ENCODE measurements around the gene SALL2. TPM values are rescaled to one million over a fixed set of nuclear protein-coding genes. Genes with fewer than 3 reads are reported as not detected.
A peak's percentile ranks its signal among the peaks of the same experiment; 100 is the strongest.
"Not testable (repeated sequence)": the region's sequence is repeated elsewhere in the genome, so short reads cannot be mapped to it uniquely, and the experiment has no call there.

Gene SALL2
- polyA plus RNA-seq = 1 to 10 TPM in 1 of 2 donors, under 1 TPM in 1; 0.98 to 1.8 TPM

DNA sequence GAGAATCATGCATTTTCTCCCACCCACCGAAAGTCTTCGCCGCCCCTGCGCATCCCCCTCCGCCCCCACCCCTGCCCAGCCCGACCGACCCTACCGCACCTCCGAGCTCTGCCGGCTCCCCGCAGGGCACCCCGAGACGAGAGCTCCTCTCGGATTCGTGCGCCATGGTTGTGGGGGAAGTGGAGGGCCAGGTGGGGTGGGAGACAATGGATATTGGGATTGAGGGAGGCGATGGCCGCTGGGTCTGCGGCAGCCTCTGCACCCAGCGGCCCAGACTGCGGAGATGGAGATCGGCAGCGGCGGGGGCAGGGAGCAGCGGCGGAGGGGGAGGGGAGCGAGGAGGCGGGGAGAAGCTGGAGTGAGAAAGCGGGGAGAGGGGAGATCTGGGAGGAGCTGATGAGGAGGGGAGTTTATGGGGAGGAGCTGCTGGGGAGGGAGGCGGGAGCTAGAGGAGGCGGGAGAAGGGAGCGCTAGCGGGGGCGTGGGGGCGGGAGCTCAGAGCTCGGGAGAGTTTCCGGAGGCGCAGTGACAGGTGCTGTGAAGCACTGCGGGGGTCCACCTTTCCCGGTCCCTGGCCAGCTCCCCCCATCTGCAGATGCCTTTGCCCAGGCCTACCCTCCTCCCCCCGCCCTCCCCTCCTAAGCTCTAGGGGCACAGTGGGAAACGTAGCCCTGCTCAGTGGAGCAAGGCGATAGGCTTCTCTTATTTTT, at the start of gene SALL2:
SALL2 (minus strand) TSS at position 385 of the 710 bp plus-strand sequence; CDS start at position 166, 219 bp downstream.
- WGBS, 2 donors = 1% methylated on average over 33 to 42 of the region's 43 CpGs
- Histone ChIP-seq H3K27ac (ENCODE audit: low read depth in 2 of 2, low read length in 1 of 2) (peak within 1 kb of the TSS in 1 of 2 donors; percentile 43), H3K9me3 (ENCODE audit: control insufficient read depth in 2 of 2, insufficient read depth in 1 of 2, low read depth in 1 of 2, low read length in 1 of 2) (no peaks in the 10 kb centered on the region), H3K4me3 (ENCODE audit: low read depth in 1 of 2, low read length in 2 of 2) (peak within 1 kb of the TSS; percentile 56 to 58), H3K4me1 (ENCODE audit: control insufficient read depth in 2 of 2, insufficient read depth in 2 of 2, low read length in 1 of 2) (no peaks in the 10 kb centered on the region), H3K27me3 (ENCODE audit: control insufficient read depth in 1 of 2, insufficient read depth in 2 of 2, low read length in 2 of 2) (no peaks in the 10 kb centered on the region), H3K36me3 (ENCODE audit: control insufficient read depth in 2 of 2, insufficient read depth in 2 of 2, low read length in 1 of 2) (no peaks in the 10 kb centered on the region)

DNA sequence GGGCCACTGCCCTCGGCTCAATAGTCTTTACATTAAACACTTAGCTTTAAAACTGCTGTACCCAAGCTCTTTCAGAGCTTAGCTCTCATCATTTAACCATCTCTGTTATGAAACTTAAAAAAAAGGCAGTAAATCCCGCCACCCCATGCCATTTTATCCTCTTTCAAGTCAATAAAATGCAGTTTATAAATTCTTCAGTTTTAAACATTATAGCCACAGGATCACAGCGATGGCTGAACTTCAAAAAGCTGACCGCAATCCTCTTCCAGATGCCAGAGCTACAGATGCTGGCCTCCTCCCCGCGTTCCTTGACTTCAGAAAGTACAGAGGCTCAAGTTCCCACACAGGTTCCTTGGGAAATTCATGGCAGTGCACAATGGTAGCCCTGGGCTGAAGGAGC, 49.5 kb upstream of the SALL2 start:
- H3K27ac ChIP-seq (ENCODE audit: low read depth in 2 of 2, low read length in 1 of 2) = no peak overlapping the region
- no peaks in the 10 kb centered on the region for H3K4me1 ChIP-seq (ENCODE audit: control insufficient read depth in 2 of 2, insufficient read depth in 2 of 2, low read length in 1 of 2)
- no peaks in the 10 kb centered on the region for H3K9me3 ChIP-seq (ENCODE audit: control insufficient read depth in 2 of 2, insufficient read depth in 1 of 2, low read depth in 1 of 2, low read length in 1 of 2)
- no peak overlapping the region for H3K4me3 ChIP-seq (ENCODE audit: low read depth in 1 of 2, low read length in 2 of 2)
- H3K36me3 ChIP-seq (ENCODE audit: control insufficient read depth in 2 of 2, insufficient read depth in 2 of 2, low read length in 1 of 2) = no peaks in the 10 kb centered on the region
- no peaks in the 10 kb centered on the region for H3K27me3 ChIP-seq (ENCODE audit: control insufficient read depth in 1 of 2, insufficient read depth in 2 of 2, low read length in 2 of 2)
- 77 to 79% methylated on average over 6 of the region's 6 CpGs for WGBS, 2 donors

DNA sequence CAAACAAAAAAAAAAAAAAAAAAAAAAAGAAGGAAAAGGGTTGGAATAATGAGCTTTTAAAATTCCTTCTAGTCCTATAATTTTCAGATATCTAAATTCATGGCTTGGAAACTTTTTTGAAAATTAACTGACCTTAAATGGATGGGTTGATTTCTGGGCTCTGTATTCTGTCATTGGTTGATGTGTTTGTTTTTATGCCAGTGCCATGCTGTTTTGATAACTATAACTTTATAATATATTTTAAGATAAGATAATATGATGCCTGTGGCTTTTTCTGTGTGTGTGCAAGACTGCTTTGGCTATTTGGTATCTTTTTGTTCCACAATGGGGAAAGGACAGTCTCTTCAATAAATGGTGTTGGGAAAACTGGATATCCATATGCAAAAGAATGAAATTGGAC, 46.5 kb upstream of the SALL2 start:
- Histone ChIP-seq H3K36me3 (ENCODE audit: control insufficient read depth in 2 of 2, insufficient read depth in 2 of 2, low read length in 1 of 2) (no peaks in the 10 kb centered on the region), H3K27me3 (ENCODE audit: control insufficient read depth in 1 of 2, insufficient read depth in 2 of 2, low read length in 2 of 2) (no peaks in the 10 kb centered on the region), H3K9me3 (ENCODE audit: control insufficient read depth in 2 of 2, insufficient read depth in 1 of 2, low read depth in 1 of 2, low read length in 1 of 2) (no peaks in the 10 kb centered on the region), H3K4me1 (ENCODE audit: control insufficient read depth in 2 of 2, insufficient read depth in 2 of 2, low read length in 1 of 2) (no peaks in the 10 kb centered on the region), H3K27ac (ENCODE audit: low read depth in 2 of 2, low read length in 1 of 2) (no peak overlapping the region), H3K4me3 (ENCODE audit: low read depth in 1 of 2, low read length in 2 of 2) (no peak overlapping the region)

DNA sequence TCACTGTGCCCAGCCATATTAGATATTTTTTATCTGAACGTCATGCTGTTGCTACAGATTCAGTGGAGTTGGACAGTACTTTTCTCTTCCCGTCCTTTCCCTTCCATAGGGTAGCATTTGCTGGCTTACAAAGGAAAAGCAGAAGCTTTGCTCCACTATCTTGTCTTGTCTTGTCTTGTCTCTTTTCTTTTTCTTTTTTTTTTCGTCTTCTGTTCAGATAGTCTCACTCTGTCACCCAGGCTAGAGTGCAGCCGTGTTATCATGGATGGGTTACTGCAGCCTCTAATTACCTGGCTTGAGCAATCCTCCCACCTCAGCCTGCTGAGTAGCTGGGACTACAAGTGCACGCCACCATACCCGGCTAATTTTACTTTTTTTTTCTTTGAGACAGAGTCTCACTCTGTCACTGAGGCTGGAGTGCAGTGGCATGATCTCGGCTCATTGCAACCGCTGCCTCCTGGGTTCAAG, 32.6 kb upstream of the SALL2 start:
- WGBS, 2 donors = 79 to 80% methylated on average over 8 of the region's 8 CpGs

DNA sequence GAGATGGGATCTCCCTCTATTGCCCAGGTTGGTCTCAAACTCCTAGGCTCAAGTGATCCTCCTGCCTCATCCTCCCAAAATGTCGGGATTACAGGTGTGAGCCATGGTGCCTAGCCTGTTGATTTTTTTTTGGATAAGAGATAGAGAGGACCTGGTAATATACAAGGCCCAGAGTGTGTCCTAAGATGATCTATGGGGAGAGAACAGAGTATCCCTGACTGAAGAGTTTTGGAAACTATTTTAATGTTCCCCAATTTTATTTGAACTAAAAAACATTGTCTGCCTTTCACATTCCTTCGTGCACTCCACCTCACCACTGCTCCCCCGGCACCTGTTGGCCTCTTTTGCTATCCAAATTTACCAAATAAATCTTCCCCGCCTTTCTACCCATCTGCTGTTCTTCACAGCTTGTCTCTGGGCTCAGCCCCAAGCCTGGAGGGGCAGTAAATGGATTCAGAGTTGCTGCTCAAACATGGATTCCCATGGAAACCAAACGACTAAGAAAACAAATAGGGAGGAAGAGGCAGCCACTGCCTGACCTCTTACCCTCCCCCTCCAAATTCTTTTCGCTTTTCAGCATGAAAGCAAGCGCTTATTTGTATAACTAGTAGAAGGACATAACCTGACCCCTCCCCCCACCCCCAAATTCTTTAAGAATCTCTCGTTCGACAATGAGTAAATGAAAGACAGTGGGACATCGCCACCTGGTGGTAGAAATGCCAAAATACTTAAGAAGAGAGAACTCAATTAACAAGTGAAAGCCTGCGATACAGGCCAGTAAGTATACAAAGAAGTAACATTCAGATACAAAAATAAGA, 31.1 kb upstream of the SALL2 start:
- H3K9me3 ChIP-seq (ENCODE audit: control insufficient read depth in 2 of 2, insufficient read depth in 1 of 2, low read depth in 1 of 2, low read length in 1 of 2) = no peaks in the 10 kb centered on the region
- peak overlapping the region; percentile 17 to 34 for H3K27ac ChIP-seq (ENCODE audit: low read depth in 2 of 2, low read length in 1 of 2)
- H3K36me3 ChIP-seq (ENCODE audit: control insufficient read depth in 2 of 2, insufficient read depth in 2 of 2, low read length in 1 of 2) = no peaks in the 10 kb centered on the region
- H3K4me3 ChIP-seq (ENCODE audit: low read depth in 1 of 2, low read length in 2 of 2) = peak overlapping the region; percentile 35 to 37
- no peaks in the 10 kb centered on the region for H3K4me1 ChIP-seq (ENCODE audit: control insufficient read depth in 2 of 2, insufficient read depth in 2 of 2, low read length in 1 of 2)
- 5 to 6% methylated on average over 11 of the region's 11 CpGs for whole genome bisulfite sequencing, 2 donors
- H3K27me3 ChIP-seq (ENCODE audit: control insufficient read depth in 1 of 2, insufficient read depth in 2 of 2, low read length in 2 of 2) = no peaks in the 10 kb centered on the region

More for the DNA sequence above, 32.6 kb upstream of the SALL2 start:
- no peaks in the 10 kb centered on the region for H3K27me3 ChIP-seq (ENCODE audit: control insufficient read depth in 1 of 2, insufficient read depth in 2 of 2, low read length in 2 of 2)
- H3K4me1 ChIP-seq (ENCODE audit: control insufficient read depth in 2 of 2, insufficient read depth in 2 of 2, low read length in 1 of 2) = no peaks in the 10 kb centered on the region
- no peaks in the 10 kb centered on the region for H3K9me3 ChIP-seq (ENCODE audit: control insufficient read depth in 2 of 2, insufficient read depth in 1 of 2, low read depth in 1 of 2, low read length in 1 of 2)
- no peak overlapping the region for H3K4me3 ChIP-seq (ENCODE audit: low read depth in 1 of 2, low read length in 2 of 2)
- no peak overlapping the region for H3K27ac ChIP-seq (ENCODE audit: low read depth in 2 of 2, low read length in 1 of 2)
- no peaks in the 10 kb centered on the region for H3K36me3 ChIP-seq (ENCODE audit: control insufficient read depth in 2 of 2, insufficient read depth in 2 of 2, low read length in 1 of 2)

DNA sequence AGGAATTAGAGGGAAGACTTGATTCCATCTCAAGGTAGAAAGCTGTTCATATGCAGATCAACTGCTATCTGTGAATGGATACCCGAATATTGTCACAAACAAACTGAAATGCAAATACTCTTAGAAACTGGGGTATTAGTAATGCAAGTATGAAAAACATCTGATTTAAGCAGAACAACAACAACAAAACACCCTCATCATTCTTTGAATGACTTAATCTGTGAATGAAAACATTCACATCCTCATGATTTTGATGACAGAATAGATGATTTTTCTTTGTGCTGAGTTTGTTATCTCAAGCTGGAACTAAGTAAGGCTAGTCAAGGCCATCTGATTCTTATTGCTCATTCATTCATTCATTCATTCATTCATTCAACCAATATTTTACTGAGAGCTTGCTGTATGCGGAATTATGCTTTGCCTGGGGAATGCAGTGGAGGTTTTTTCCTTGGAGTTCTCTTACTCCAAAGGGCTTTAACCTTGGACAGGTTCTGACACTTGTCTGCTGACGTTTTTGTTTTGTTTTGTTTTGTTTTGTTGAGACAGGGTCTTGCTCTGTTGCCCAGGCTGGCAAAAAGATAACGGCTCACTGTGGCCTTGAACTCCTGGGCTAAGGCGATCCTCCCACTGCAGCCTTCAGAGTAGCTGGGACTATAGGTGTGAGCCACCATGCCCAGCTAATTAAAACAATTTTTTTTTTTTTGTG, 30.4 kb upstream of the SALL2 start:
- no peaks in the 10 kb centered on the region for H3K9me3 ChIP-seq (ENCODE audit: control insufficient read depth in 2 of 2, insufficient read depth in 1 of 2, low read depth in 1 of 2, low read length in 1 of 2)
- no peaks in the 10 kb centered on the region for H3K27me3 ChIP-seq (ENCODE audit: control insufficient read depth in 1 of 2, insufficient read depth in 2 of 2, low read length in 2 of 2)
- H3K4me3 ChIP-seq (ENCODE audit: low read depth in 1 of 2, low read length in 2 of 2) = no peak overlapping the region
- WGBS, 2 donors = 50 to 59% methylated on average over 5 of the region's 5 CpGs
- no peaks in the 10 kb centered on the region for H3K36me3 ChIP-seq (ENCODE audit: control insufficient read depth in 2 of 2, insufficient read depth in 2 of 2, low read length in 1 of 2)
- H3K4me1 ChIP-seq (ENCODE audit: control insufficient read depth in 2 of 2, insufficient read depth in 2 of 2, low read length in 1 of 2) = no peaks in the 10 kb centered on the region
- H3K27ac ChIP-seq (ENCODE audit: low read depth in 2 of 2, low read length in 1 of 2) = peak overlapping the region in 1 of 2 donors; percentile 1

DNA sequence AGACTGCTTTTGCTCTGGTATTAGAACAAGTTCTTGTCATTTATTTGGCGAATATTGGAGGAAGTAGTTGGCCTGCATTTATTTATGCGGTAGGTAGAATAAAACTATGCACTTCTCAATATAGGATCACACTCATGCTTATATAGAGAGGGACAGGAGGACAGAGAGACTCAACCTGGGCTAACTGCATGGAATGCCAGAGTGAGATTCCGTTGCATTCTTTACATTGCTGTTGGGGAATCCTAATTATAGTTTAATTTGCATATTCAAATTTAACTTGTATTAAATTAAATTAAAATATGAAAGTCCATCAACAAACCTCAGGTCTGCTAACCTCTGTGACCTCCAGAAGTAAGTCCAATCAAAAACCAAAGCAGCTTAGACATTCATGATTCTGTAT, 27.1 kb upstream of the SALL2 start:
- WGBS, 2 donors = 88 to 95% methylated on average over 3 of the region's 3 CpGs

DNA sequence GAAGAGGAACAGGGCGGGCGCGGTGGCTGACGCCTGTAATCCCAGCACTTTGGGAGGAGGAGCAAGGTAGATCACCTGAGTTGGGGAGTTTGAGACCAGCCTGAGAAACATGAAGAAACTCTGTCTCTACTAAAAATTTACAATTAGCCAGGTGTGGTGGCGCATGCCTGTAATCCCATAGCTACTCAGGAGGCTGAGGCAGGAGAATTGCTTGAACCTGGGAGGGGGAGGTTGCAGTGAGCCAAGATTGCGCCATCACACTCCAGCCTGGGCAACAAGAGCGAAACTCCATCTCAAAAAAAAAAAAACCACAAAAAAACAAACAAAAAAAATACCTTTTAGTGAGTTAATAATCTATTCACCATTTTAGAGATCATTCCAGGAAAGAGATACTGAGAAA, 18.4 kb upstream of the SALL2 start:
- WGBS, 2 donors = 86 to 90% methylated on average over 7 of the region's 7 CpGs
- H3K36me3 ChIP-seq (ENCODE audit: control insufficient read depth in 2 of 2, insufficient read depth in 2 of 2, low read length in 1 of 2); H3K4me1 ChIP-seq (ENCODE audit: control insufficient read depth in 2 of 2, insufficient read depth in 2 of 2, low read length in 1 of 2); H3K27ac ChIP-seq (ENCODE audit: low read depth in 2 of 2, low read length in 1 of 2); H3K4me3 ChIP-seq (ENCODE audit: low read depth in 1 of 2, low read length in 2 of 2); H3K27me3 ChIP-seq (ENCODE audit: control insufficient read depth in 1 of 2, insufficient read depth in 2 of 2, low read length in 2 of 2); H3K9me3 ChIP-seq (ENCODE audit: control insufficient read depth in 2 of 2, insufficient read depth in 1 of 2, low read depth in 1 of 2, low read length in 1 of 2): not testable (repeated sequence)

More for the DNA sequence above, 27.1 kb upstream of the SALL2 start:
- H3K4me1 ChIP-seq (ENCODE audit: control insufficient read depth in 2 of 2, insufficient read depth in 2 of 2, low read length in 1 of 2) = no peaks in the 10 kb centered on the region
- H3K4me3 ChIP-seq (ENCODE audit: low read depth in 1 of 2, low read length in 2 of 2) = no peak overlapping the region
- no peak overlapping the region for H3K27ac ChIP-seq (ENCODE audit: low read depth in 2 of 2, low read length in 1 of 2)
- no peaks in the 10 kb centered on the region for H3K9me3 ChIP-seq (ENCODE audit: control insufficient read depth in 2 of 2, insufficient read depth in 1 of 2, low read depth in 1 of 2, low read length in 1 of 2)
- no peaks in the 10 kb centered on the region for H3K27me3 ChIP-seq (ENCODE audit: control insufficient read depth in 1 of 2, insufficient read depth in 2 of 2, low read length in 2 of 2)
- no peaks in the 10 kb centered on the region for H3K36me3 ChIP-seq (ENCODE audit: control insufficient read depth in 2 of 2, insufficient read depth in 2 of 2, low read length in 1 of 2)

DNA sequence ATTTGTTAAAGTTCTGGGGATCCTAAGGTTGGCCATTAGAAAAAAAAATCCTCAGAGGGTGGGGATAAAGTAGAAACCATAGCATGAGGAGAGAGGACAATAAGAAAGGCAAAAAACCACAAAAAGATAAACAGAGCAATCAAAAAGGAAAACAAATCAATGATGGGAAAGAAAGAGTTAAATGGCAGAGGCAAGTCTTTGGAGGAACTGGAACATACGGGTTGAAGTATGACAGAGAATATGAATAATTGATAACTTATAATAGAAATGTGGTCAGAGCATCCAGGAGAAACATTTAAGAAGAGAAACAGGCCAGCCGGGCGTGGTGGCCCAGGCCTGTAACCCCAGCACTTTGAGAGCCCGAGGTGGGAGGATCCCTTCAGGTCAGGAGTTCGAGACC, 17.8 kb upstream of the SALL2 start:
- WGBS, 2 donors = 48 to 60% methylated on average over 5 of the region's 5 CpGs
- Histone ChIP-seq H3K4me3 (ENCODE audit: low read depth in 1 of 2, low read length in 2 of 2) (no peak overlapping the region), H3K27me3 (ENCODE audit: control insufficient read depth in 1 of 2, insufficient read depth in 2 of 2, low read length in 2 of 2) (no peaks in the 10 kb centered on the region)

More for the DNA sequence above, 17.8 kb upstream of the SALL2 start:
- Histone ChIP-seq H3K4me1 (ENCODE audit: control insufficient read depth in 2 of 2, insufficient read depth in 2 of 2, low read length in 1 of 2) (no peaks in the 10 kb centered on the region), H3K9me3 (ENCODE audit: control insufficient read depth in 2 of 2, insufficient read depth in 1 of 2, low read depth in 1 of 2, low read length in 1 of 2) (no peaks in the 10 kb centered on the region), H3K27ac (ENCODE audit: low read depth in 2 of 2, low read length in 1 of 2) (no peak overlapping the region), H3K36me3 (ENCODE audit: control insufficient read depth in 2 of 2, insufficient read depth in 2 of 2, low read length in 1 of 2) (no peaks in the 10 kb centered on the region)

All from esophagus (tissue), 2 donors.